ENCODE measurements around the gene SMG7. TPM values are rescaled to one million over a fixed set of nuclear protein-coding genes. Genes with fewer than 3 reads are reported as not detected.

SMG7 gene
- total RNA-seq, 1 experiment from 2014 or later, result 65.2 TPM

GRCh38 chr1:183528577-183528976, 56.3 kb downstream of the SMG7 start:
- no peak overlapping the region for H3K27ac ChIP-seq (ENCODE audit: low read length)
- no TSS peak for BruUV-seq (replicated peaks)
- TF ChIP-seq POLR2AphosphoS5 (IDR thresholded peaks at IDR 0.05; ENCODE audit: low read depth, low read length) (no peak), SIN3A (IDR thresholded peaks at IDR 0.05; ENCODE audit: borderline replicate concordance, insufficient read depth, low read depth, low read length) (no peak), REST (IDR thresholded peaks at IDR 0.05; ENCODE audit: insufficient read depth in 1 of 2, low read depth in 2 of 2, low read length in 1 of 2) (no peak), CTCF (IDR thresholded peaks at IDR 0.05) (no peak), TCF7L2 (IDR thresholded peaks at IDR 0.05; ENCODE audit: low read depth, low read length) (no peak)
- intact Hi-C loops (cut with micrococcal nuclease; ENCODE audit: unreplicated experiment) (no loop called here), in situ Hi-C loops (cut with HindIII; ENCODE audit: low pct_unique_long_range_greater_than_20kb, low sequenced_read_pairs) (no loop called here)
- CTCF ChIA-PET, result no interaction called here
- H3K36me3 ChIP-seq (ENCODE audit: control insufficient read depth, insufficient read depth, low read length), result peaks cover 38% of the 10 kb centered on the region
- DNase-seq (ENCODE audit: low read depth, low spot score), result no peak
- POLR2A ChIA-PET, result no interaction called here
- H3K27me3 ChIP-seq (ENCODE audit: control insufficient read depth, insufficient read depth, low read length), result no peaks in the 10 kb centered on the region
- no peaks in the 10 kb centered on the region for H3K9me3 ChIP-seq (ENCODE audit: control insufficient read depth, insufficient read depth, low read depth, low read length)
- no peaks in the 10 kb centered on the region for H3K4me1 ChIP-seq (ENCODE audit: control insufficient read depth, insufficient read depth, low read length)
- H3K4me3 ChIP-seq (ENCODE audit: low read depth in 2 of 2, low read length in 2 of 2), result no peak overlapping the region
- no peak for ATAC-seq

- H3K4me1 ChIP-seq (ENCODE audit: control insufficient read depth, insufficient read depth, low read length), result no peaks in the 10 kb centered on the region
- no peak overlapping the region for H3K4me3 ChIP-seq (ENCODE audit: low read depth in 2 of 2, low read length in 2 of 2)
- ATAC-seq (no peak), DNase-seq (ENCODE audit: low read depth, low spot score) (no peak)
- CTCF ChIA-PET, result no interaction called here
- intact Hi-C loops (cut with micrococcal nuclease; ENCODE audit: unreplicated experiment), result no loop called here
- POLR2A ChIA-PET, result no interaction called here
- in situ Hi-C loops (cut with HindIII; ENCODE audit: low pct_unique_long_range_greater_than_20kb, low sequenced_read_pairs), result no loop called here
- H3K36me3 ChIP-seq (ENCODE audit: control insufficient read depth, insufficient read depth, low read length), result peaks cover 50% of the 10 kb centered on the region
- H3K27ac ChIP-seq (ENCODE audit: low read length), result no peak overlapping the region
- no TSS peak for BruUV-seq (replicated peaks)
- TF ChIP-seq POLR2AphosphoS5 (IDR thresholded peaks at IDR 0.05; ENCODE audit: low read depth, low read length) (no peak), REST (IDR thresholded peaks at IDR 0.05; ENCODE audit: insufficient read depth in 1 of 2, low read depth in 2 of 2, low read length in 1 of 2) (no peak), CTCF (IDR thresholded peaks at IDR 0.05) (no peak), SIN3A (IDR thresholded peaks at IDR 0.05; ENCODE audit: borderline replicate concordance, insufficient read depth, low read depth, low read length) (no peak), TCF7L2 (IDR thresholded peaks at IDR 0.05; ENCODE audit: low read depth, low read length) (no peak)
- no peaks in the 10 kb centered on the region for H3K9me3 ChIP-seq (ENCODE audit: control insufficient read depth, insufficient read depth, low read depth, low read length)
- H3K27me3 ChIP-seq (ENCODE audit: control insufficient read depth, insufficient read depth, low read length), result no peaks in the 10 kb centered on the region
Observed at GRCh38 chr1:183533617-183534174, 61.4 kb downstream of the SMG7 start.
